RPMI7951 (cell line): ENCODE results near the gene MYO7A. TPM values are rescaled to one million over a fixed set of nuclear protein-coding genes. Genes with fewer than 3 reads are reported as not detected.

ENCODE experiments used
- DNase-seq: peaks from one replicate; pipeline ENCODE4 v3.0.0-alpha.2; 2012; ENCODE audit warnings: low read depth
- total RNA-seq: library from RNA; depleted of rRNA; stranded (reverse); fragments of >200 nt; shearing (Covaris generic); gene quantifications from 2 replicates; pipeline ENCODE4 v1.2.3, GENCODE V29; 2014

Gene MYO7A
- total RNA-seq, 1 experiment from 2014 or later: 0.36 TPM

- no peak for DNase-seq
Observed at GRCh38 chr11:77111946-77112345, 16.1 kb upstream of the MYO7A start.

- DNase-seq: no peak
Observed at GRCh38 chr11:77112641-77113381, 15.2 kb upstream of the MYO7A start.

GRCh38 chr11:77113382-77114088 lies 14.5 kb upstream of the MYO7A start:
- peak; percentile 45 for DNase-seq

GRCh38 chr11:77114089-77114463 lies 14.0 kb upstream of the MYO7A start:
- no peak for DNase-seq

GRCh38 chr11:77115181-77115611 lies 12.8 kb upstream of the MYO7A start:
- no peak for DNase-seq

- DNase-seq: no peak
Observed at GRCh38 chr11:77115956-77116355, 12.1 kb upstream of the MYO7A start.

GRCh38 chr11:77117492-77117891 lies 10.6 kb upstream of the MYO7A start:
- DNase-seq: no peak

GRCh38 chr11:77118086-77118485 lies 10.0 kb upstream of the MYO7A start:
- DNase-seq: no peak

GRCh38 chr11:77118971-77119370 lies 9.1 kb upstream of the MYO7A start:
- no peak for DNase-seq

GRCh38 chr11:77119531-77119936 lies 8.5 kb upstream of the MYO7A start:
- DNase-seq: no peak

- no peak for DNase-seq
Observed at GRCh38 chr11:77120571-77120970, 7.5 kb upstream of the MYO7A start.

GRCh38 chr11:77121096-77121640 lies 6.9 kb upstream of the MYO7A start:
- no peak for DNase-seq

GRCh38 chr11:77121876-77122575 lies 6.0 kb upstream of the MYO7A start:
- no peak for DNase-seq

GRCh38 chr11:77122576-77123212 lies 5.4 kb upstream of the MYO7A start:
- DNase-seq: no peak

- no peak for DNase-seq
Observed at GRCh38 chr11:77123591-77123990, 4.5 kb upstream of the MYO7A start.

GRCh38 chr11:77124041-77124440 lies 4.0 kb upstream of the MYO7A start:
- DNase-seq: no peak

GRCh38 chr11:77124488-77124887 lies 3.6 kb upstream of the MYO7A start:
- DNase-seq: no peak

GRCh38 chr11:77125191-77125590 lies 2.9 kb upstream of the MYO7A start:
- no peak for DNase-seq

GRCh38 chr11:77125695-77126094 lies 2.4 kb upstream of the MYO7A start:
- DNase-seq: no peak

GRCh38 chr11:77126156-77126775 lies 1.8 kb upstream of the MYO7A start:
- DNase-seq: no peak

GRCh38 chr11:77126861-77127234 lies 1.2 kb upstream of the MYO7A start:
- DNase-seq: no peak
